ENCODE data around the gene POU2F2. TPM values are rescaled to one million over a fixed set of nuclear protein-coding genes. Genes with fewer than 3 reads are reported as not detected.

POU2F2 gene
- total and polyA plus RNA-seq, 9 of the 15 experiments (the other 6 are each of a cell fraction or from before 2014, with no cell fraction given), result 0.03 to 0.68 (median 0.14) TPM

DNA sequence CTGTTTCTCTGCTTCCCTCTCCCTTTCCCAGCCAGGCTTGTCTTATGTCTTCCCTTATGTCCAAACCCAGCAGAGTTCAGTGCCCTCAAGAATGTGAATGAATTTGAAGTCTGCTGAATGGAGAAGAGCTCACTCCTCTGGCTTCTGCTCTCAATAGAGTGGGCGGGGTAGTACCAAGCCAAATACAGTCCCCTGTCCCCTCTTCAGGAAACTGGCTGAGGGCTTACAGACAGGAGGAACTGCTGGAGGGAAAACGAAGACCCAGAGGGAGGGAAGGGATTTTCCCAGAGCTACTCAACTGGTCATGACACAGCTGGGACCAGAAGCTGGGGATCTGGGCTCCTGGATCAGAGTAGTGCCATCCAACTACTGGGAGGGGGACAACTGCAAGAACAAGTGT, 32.9 kb upstream of the POU2F2 start:
- Histone ChIP-seq H3K79me2 (ENCODE audit: control insufficient read depth, insufficient read depth, low read length) (no peaks in the 10 kb centered on the region), H3K9ac (ENCODE audit: insufficient read depth in 1 of 2, low read depth in 2 of 2, low read length in 2 of 2) (no peak overlapping the region), H3K27me3 (ENCODE audit: control insufficient read depth in 2 of 2, insufficient read depth in 2 of 2, low read length in 2 of 2) (peaks cover 38 to 64% of the 10 kb centered on the region in 2 experiments), H3K4me3 (no peak overlapping the region), H3K4me1 (replicated peaks in 1 of 2; ENCODE audit: control insufficient read depth in 2 of 2, insufficient read depth in 2 of 2, low read length in 2 of 2) (no peaks in the 10 kb centered on the region), H3K9me3 (replicated peaks; ENCODE audit: control insufficient read depth, insufficient read depth, low read depth, low read length) (no peaks in the 10 kb centered on the region), H3K9me1 (ENCODE audit: control insufficient read depth, insufficient read depth, low read length) (no peaks in the 10 kb centered on the region), H3K36me3 (ENCODE audit: control insufficient read depth, insufficient read depth, low read length) (no peaks in the 10 kb centered on the region), H3K4me2 (ENCODE audit: insufficient read depth, low read length) (no peak overlapping the region), H4K20me1 (replicated peaks; ENCODE audit: control insufficient read depth, insufficient read depth, low read length) (peaks cover 3% of the 10 kb centered on the region; the same call in 1 of the 2 replicates), H2AFZ (ENCODE audit: low read depth, low read length) (no peak overlapping the region), H3K27ac (ENCODE audit: extremely low read depth, low read depth, low read length) (no peak overlapping the region)
- intact Hi-C loops (cut with micrococcal nuclease) (no loop called here), in situ Hi-C loops (cut with MboI) (no loop called here)
- WGBS (ENCODE audit: insufficient coverage, low coverage, missing lambda C conversion rate), result 0% methylated on average over 2 of the region's 2 CpGs
- ChIA-PET POLR2A (interaction anchor here (0.6 to 2.0 kb wide), 3 partner anchors 12 to 81 kb away, joined by 3 to 4 read pairs (median 3); no protein-coding TSS in a partner anchor), CTCF (ENCODE audit: low intra/inter-chr PET ratio) (no interaction called here)
- FAIRE-seq, result no peak
- no peak for ATAC-seq
- DNase-seq (ENCODE audit: extremely low read depth in 1 of 4, low spot score in 3 of 4), result no peak
- TF ChIP-seq, protein P1, sequence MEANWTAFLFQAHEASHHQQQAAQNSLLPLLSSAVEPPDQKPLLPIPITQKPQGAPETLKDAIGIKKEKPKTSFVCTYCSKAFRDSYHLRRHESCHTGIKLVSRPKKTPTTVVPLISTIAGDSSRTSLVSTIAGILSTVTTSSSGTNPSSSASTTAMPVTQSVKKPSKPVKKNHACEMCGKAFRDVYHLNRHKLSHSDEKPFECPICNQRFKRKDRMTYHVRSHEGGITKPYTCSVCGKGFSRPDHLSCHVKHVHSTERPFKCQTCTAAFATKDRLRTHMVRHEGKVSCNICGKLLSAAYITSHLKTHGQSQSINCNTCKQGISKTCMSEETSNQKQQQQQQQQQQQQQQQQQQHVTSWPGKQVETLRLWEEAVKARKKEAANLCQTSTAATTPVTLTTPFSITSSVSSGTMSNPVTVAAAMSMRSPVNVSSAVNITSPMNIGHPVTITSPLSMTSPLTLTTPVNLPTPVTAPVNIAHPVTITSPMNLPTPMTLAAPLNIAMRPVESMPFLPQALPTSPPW (CRISPR knock-in tag; IDR thresholded peaks at IDR 0.05), result no peak
- TF ChIP-seq IFI16 (CRISPR knock-in tag; IDR thresholded peaks at IDR 0.05), result no peak
- no TSS peak for BruUV-seq (replicated peaks)

DNA sequence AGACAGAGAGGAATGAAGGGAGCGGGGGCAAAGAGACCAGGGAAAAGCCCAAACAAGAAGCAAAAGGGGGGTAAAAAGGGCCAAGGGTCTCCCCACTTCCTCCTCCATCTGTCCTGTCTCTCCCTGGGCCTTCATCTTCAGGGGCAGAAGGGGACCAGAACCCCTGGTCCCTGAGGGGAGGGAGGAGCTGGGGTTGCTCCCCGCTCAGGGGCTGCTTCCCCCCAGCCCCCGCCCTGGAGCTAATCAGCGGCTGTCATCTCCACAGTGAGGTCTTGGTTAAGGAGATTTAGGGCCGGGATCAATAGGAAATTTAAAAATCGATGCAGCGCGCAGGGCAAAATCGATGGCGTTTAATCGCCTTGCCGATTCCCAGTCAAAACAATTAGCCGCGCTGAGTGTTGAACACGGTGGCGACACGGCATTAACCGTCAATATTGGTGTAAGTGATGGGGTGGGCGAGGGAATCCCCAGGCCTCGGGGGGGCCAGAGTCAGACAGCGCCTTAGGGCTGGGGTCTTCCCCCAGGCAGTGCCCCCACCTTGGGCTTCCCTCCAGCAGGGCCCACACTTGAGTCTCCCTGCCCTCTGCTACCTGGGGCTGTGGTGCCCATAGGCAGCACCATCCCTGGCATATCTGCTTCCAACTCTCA, 29.5 kb upstream of the POU2F2 start:
- H3K36me3 ChIP-seq (ENCODE audit: control insufficient read depth, insufficient read depth, low read length), result no peaks in the 10 kb centered on the region
- no peak overlapping the region for H3K4me3 ChIP-seq
- no peak for ATAC-seq
- H3K9me3 ChIP-seq (replicated peaks; ENCODE audit: control insufficient read depth, insufficient read depth, low read depth, low read length), result no peaks in the 10 kb centered on the region
- 4% methylated on average over 14 of the region's 21 CpGs for WGBS (ENCODE audit: insufficient coverage, low coverage, missing lambda C conversion rate)
- DNase-seq (ENCODE audit: extremely low read depth in 1 of 4, low spot score in 3 of 4), result no peak
- H2AFZ ChIP-seq (ENCODE audit: low read depth, low read length), result no peak overlapping the region
- H4K20me1 ChIP-seq (replicated peaks; ENCODE audit: control insufficient read depth, insufficient read depth, low read length), result peaks cover 8% of the 10 kb centered on the region; the same call in 1 of the 2 replicates
- BruUV-seq (replicated peaks), result no TSS peak
- TF ChIP-seq SETDB1 (IDR thresholded peaks at IDR 0.05; ENCODE audit: low read length) (no peak), ZNF146 (CRISPR knock-in tag; IDR thresholded peaks at IDR 0.05; ENCODE audit: unreplicated experiment) (no peak), ZNF140 (CRISPR knock-in tag; IDR thresholded peaks at IDR 0.05) (no peak), ZNF699 (CRISPR knock-in tag; IDR thresholded peaks at IDR 0.05; ENCODE audit: insufficient replicate concordance) (no peak), KDM2B (CRISPR knock-in tag; IDR thresholded peaks at IDR 0.05) (no peak)
- TF ChIP-seq, protein P2, sequence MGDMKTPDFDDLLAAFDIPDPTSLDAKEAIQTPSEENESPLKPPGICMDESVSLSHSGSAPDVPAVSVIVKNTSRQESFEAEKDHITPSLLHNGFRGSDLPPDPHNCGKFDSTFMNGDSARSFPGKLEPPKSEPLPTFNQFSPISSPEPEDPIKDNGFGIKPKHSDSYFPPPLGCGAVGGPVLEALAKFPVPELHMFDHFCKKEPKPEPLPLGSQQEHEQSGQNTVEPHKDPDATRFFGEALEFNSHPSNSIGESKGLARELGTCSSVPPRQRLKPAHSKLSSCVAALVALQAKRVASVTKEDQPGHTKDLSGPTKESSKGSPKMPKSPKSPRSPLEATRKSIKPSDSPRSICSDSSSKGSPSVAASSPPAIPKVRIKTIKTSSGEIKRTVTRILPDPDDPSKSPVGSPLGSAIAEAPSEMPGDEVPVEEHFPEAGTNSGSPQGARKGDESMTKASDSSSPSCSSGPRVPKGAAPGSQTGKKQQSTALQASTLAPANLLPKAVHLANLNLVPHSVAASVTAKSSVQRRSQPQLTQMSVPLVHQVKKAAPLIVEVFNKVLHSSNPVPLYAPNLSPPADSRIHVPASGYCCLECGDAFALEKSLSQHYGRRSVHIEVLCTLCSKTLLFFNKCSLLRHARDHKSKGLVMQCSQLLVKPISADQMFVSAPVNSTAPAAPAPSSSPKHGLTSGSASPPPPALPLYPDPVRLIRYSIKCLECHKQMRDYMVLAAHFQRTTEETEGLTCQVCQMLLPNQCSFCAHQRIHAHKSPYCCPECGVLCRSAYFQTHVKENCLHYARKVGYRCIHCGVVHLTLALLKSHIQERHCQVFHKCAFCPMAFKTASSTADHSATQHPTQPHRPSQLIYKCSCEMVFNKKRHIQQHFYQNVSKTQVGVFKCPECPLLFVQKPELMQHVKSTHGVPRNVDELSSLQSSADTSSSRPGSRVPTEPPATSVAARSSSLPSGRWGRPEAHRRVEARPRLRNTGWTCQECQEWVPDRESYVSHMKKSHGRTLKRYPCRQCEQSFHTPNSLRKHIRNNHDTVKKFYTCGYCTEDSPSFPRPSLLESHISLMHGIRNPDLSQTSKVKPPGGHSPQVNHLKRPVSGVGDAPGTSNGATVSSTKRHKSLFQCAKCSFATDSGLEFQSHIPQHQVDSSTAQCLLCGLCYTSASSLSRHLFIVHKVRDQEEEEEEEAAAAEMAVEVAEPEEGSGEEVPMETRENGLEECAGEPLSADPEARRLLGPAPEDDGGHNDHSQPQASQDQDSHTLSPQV (IDR thresholded peaks at IDR 0.05), result no peak
- intact Hi-C loops (cut with micrococcal nuclease) (no loop called here), in situ Hi-C loops (cut with MboI) (no loop called here)
- FAIRE-seq, result no peak
- H3K9ac ChIP-seq (ENCODE audit: insufficient read depth in 1 of 2, low read depth in 2 of 2, low read length in 2 of 2), result no peak overlapping the region
- no peaks in the 10 kb centered on the region for H3K9me1 ChIP-seq (ENCODE audit: control insufficient read depth, insufficient read depth, low read length)
- H3K27ac ChIP-seq (ENCODE audit: extremely low read depth, low read depth, low read length), result no peak overlapping the region
- H3K4me1 ChIP-seq (replicated peaks in 1 of 2; ENCODE audit: control insufficient read depth in 2 of 2, insufficient read depth in 2 of 2, low read length in 2 of 2), result no peaks in the 10 kb centered on the region
- H3K79me2 ChIP-seq (ENCODE audit: control insufficient read depth, insufficient read depth, low read length), result no peaks in the 10 kb centered on the region
- POLR2A ChIA-PET, result no interaction called here
- H3K27me3 ChIP-seq (ENCODE audit: control insufficient read depth in 2 of 2, insufficient read depth in 2 of 2, low read length in 2 of 2), result peaks cover 40 to 51% of the 10 kb centered on the region in 2 experiments
- no peak overlapping the region for H3K4me2 ChIP-seq (ENCODE audit: insufficient read depth, low read length)
- CTCF ChIA-PET (ENCODE audit: low intra/inter-chr PET ratio), result interaction anchor here (0.6 kb wide), 1 partner anchor 274 kb away, joined by 3 read pairs; no protein-coding TSS in a partner anchor

Data from K562 (cell line).